GM21526 (cell line): ENCODE measurements around the gene FMN2.
A peak's percentile ranks its signal among the peaks of the same experiment; 100 is the strongest.

ENCODE experiments used
- ATAC-seq: cut with Tn5 transposase; IDR thresholded peaks from one replicate; pipeline ENCODE4 v1.9.1; 2021; ENCODE audit warnings: moderate library complexity; ENCODE audit not compliant: unreplicated experiment, low FRiP score

Gene FMN2

GRCh38 chr1:240091614-240092300 is at the start of gene FMN2:
TSS of gene FMN2 (plus strand) at chr1:240091883. CDS start at chr1:240092110, 227 bp downstream.
- peak; percentile 57 for ATAC-seq

DNA sequence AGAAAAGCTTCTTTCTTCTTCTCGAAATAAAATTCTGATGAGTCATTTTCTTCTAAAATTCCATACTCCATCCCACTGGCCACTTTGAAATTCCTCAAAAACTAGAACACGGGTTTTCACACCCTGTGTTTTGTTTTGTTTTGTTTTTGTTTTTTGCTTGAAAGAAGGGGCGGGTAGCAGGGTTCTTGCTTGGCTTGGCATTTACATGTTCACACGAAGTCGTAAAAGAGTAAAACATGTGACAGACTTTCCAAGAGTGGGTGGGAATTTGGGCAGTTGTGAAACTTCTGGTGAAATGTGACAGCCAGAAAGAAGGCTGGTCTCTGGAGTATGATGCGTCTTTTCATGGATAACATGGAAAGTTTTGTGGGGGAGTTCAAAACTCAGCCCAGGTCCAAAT is 47.1 kb upstream of the FMN2 start:
- ATAC-seq = no peak

- ATAC-seq = no peak
These were observed 45.7 kb upstream of the FMN2 start for GRCh38 chr1:240046000-240046399.

DNA sequence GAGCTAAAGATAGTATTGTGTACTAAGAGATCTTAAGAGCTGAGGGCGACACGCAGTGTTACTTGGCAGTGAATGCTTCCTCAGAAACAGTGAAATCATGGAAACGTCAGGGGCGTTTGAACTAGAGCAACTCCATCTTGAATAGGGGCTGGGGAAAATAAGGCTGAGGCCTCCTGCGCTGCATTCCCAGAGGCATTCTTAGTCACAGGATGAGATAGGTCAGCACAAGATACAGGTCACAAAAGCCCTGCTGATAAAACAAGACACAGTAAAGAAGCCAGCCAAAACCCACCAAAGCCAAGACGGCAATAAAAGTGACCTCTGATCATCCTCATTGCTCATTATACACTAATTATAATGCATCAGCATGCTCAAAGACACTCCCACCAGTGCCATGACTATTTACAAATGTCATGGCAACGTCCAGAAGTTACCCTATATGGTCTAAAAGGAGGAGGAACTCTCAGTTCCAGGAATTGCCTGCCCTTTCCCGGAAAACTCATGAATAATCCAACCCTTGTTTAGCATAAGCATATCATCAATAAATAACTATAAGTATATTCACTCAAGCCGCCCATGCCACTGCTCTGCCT is 37.5 kb upstream of the FMN2 start:
- no peak for ATAC-seq

DNA sequence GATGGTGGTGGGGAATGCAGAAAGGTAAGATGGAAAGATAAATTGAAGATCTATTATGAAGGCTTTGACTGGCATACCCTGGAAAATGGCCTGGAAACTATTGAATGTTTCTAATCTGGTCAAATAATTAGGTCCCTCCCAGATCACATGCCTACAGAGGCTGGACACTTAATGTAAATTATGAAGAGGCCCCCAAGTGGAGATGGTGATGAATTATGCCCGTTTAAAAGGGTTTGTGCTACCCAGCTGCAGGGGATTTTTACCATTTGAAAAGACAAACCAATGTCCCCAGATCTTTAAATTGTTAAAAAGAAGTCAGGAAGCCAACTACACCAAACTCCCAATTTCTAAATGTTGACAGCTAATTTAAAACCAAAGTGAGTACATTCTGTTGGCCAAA is 35.7 kb upstream of the FMN2 start:
- ATAC-seq = no peak

DNA sequence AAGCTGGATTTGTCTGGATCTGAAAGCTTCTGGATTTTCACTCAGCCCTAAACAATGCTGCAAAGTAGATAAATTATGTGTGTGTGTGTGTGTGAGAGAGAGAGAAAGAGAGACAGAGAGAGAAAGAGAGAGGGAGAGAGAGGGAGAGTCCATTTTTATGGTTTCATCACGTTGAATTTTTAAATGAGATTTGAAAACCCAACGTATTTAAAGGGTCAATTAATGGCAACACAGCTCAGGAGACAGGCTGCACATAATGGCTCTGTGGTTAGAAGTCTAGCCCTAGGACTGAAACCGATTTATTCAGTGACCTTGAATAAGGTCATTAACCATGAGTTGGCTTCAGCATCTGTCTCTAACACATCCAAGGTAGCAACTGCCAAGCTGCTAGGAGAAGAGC is 35.3 kb upstream of the FMN2 start:
- no peak for ATAC-seq

DNA sequence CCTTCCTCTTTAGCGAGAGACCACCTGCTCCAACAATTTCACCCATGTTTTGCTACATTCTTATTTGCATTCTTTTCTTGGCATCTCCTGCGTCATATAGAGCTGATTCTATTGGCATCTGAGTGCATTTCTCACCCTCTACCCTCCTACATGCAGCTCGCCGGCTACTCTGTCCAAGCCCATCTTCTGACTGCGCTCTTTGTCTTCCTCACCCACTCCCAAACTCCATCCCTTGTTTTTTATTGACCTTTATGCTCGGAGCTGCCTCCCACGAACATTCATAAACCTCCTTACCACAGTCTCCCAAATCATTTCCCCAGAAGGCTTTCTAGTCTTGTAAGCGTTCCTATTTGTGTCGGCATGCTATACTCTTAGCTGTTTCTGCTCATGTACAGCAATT is 33.6 kb upstream of the FMN2 start:
- no peak for ATAC-seq

- ATAC-seq = no peak
These were observed 22.7 kb upstream of the FMN2 start for GRCh38 chr1:240068961-240069360.

DNA sequence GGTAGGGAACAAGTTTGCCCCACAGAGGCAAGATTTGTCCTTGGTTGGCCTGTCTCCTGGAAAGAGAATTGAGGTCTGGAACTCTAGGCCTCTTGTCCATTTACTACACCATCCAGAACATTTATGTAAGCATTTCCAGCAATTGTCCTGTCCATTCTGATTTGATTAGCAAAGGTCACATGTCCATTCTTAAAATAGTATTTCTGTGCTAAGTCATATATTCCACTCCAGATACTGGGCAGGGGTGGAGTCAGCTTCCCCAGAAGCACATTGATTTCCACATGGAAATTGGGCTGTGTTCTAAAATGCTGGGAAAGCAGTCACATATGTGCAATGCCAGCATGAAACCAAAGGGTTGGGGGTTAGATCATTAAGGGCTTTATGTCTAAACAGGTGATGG is 21.5 kb upstream of the FMN2 start:
- ATAC-seq = no peak

- ATAC-seq = no peak
These were observed 18.6 kb upstream of the FMN2 start for GRCh38 chr1:240073097-240073496.

GRCh38 chr1:240074422-240074821 is 17.3 kb upstream of the FMN2 start:
- ATAC-seq = no peak

DNA sequence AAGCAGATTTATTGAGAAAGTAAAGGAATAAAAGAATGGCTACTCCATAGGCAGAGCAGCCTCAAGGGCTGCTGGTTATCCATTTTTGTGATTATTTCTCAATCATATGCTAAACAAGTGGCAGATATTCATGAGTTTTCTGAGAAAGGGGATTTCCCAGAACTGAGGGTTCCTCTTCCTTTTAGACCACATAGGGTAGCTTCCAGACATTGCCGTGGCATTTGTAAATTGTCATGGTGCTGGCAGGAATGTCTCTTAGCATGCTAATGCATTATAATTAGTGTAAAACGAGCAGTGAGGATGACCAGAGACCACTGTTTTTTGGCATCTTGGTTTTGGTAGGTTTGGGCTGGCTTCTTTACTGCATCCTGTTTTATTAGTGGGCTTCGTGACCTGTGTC is 16.8 kb upstream of the FMN2 start:
- ATAC-seq = no peak

GRCh38 chr1:240084337-240084736 is 7.3 kb upstream of the FMN2 start:
- ATAC-seq = no peak

GRCh38 chr1:240084749-240085148 is 6.9 kb upstream of the FMN2 start:
- no peak for ATAC-seq

DNA sequence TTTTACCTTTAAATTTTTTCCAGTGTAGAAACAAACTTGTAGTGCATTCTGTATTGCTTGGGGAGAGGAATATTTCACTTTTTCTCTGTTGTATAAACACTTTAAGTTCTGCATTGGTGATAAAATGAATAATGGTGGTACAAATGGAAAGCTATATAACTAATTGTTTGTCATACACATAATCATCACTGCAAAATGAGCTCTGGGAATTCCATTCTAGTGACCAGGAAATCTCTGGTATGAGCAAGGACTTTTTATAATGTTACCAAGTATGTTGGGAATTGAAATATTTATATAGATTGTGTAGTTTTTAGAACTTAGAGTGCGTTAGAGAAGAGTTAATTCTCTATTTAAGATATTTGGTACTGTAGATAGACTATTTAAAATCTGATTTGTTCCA is 5.0 kb upstream of the FMN2 start:
- no peak for ATAC-seq

DNA sequence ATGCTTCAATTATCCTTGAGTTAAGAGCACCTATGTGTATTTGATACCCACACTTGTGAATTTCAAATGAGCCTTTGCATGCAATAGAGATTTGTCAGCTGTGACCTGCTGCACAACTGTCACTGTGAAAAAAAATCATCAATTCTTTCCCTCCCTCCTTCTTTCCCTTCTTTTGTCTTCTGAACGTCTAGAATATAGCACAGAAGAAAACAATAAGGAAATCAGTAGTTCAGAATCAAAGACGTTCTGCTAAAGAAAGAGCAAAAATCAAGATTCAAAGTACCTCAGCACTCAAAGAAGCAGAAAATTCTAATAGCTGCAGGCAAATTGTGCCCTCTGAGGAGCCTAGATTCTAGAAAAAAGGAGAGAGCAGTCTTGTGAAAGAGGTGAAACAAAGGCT is 1.7 kb upstream of the FMN2 start:
- no peak for ATAC-seq

DNA sequence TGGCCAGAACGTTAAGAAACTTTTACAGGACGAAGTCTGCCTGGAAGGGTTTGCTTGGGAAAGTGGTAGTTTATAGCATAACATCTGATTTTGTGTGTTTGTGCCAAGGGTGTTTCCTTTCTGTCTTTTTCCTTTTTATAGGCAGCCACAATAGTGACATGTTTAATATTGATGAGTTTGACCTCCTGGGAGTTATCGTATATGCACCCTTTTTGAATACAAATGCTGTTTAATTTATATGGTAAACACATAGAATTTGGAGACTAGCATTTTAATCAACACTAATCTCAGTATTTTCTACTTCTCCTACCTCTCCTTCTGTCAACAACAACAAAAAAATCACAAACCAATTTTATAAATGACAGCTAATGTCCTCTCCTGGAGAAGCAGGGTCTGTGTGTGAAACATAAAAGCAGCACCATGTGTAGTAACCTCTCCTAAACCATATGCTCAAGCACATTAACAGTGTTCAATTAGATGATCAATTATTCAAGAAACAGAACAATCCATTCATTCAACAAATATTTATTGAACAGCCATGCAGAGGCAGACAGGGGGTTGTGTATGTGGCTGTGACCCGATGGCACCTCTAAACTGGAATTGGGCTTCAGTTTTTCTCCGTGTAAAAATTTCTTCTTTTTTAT is 604 bp upstream of the FMN2 start:
- ATAC-seq = no peak

- ATAC-seq = no peak
These were observed 827 bp downstream of the FMN2 start for GRCh38 chr1:240092301-240093119.

- ATAC-seq = no peak
These were observed 1.7 kb downstream of the FMN2 start for GRCh38 chr1:240093120-240093961.

DNA sequence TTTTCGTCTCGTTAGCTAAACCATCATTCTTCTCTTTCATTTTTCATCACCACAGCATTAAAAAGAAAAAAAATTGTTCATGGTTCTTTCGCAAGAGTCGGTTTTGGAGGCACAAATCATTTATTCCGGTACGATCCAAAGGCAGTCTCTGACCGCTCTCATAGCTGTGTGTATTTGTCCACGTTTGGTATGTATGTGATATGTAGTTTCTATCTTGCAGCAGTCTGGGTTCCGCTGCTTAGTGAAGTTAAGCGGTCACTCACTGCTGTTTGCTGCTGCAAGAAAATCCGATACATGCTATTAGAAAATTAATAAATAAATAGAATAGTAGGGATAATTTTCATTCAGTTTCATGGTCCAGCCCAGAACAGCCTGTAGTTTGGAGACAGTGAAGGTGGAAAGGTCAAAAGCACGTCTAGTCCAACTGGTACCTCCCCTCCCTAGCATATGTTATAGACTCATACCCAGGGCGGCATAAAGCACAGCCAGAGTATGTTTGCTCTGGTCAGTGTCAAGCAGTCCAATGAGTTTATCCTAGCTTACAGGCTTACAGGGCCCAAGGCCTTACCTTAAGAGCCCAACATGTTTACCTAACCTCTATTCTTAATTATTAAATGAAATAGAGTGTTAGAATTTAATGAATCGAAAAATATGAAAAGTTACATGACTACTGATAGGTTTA is 2.5 kb downstream of the FMN2 start:
- no peak for ATAC-seq
